ENCODE results near the gene PID1. TPM values are rescaled to one million over a fixed set of nuclear protein-coding genes. Genes with fewer than 3 reads are reported as not detected.

PID1 gene
- polyA plus RNA-seq, 4 donors, result 4.9 to 26.0 (median 14.6) TPM

- H3K9me3 ChIP-seq (ENCODE audit: control insufficient read depth in 2 of 2, insufficient read depth in 1 of 2, low read depth in 1 of 2, low read length in 1 of 2), result peaks cover 0 to 6% of the 10 kb centered on the region in 2 donors
- no peak overlapping the region for H3K27ac ChIP-seq (ENCODE audit: low read depth in 1 of 3, low read length in 2 of 3)
- H3K36me3 ChIP-seq (ENCODE audit: control insufficient read depth in 3 of 3, insufficient read depth in 2 of 3, low read depth in 1 of 3, low read length in 3 of 3), result no peaks in the 10 kb centered on the region
- H3K4me3 ChIP-seq (ENCODE audit: low read depth in 1 of 3, low read length in 3 of 3), result no peak overlapping the region
- H3K27me3 ChIP-seq (ENCODE audit: control insufficient read depth in 3 of 3, insufficient read depth in 3 of 3, low read length in 3 of 3), result no peaks in the 10 kb centered on the region
- DNase-seq (no peak), FAIRE-seq (no peak)
- H3K4me1 ChIP-seq (ENCODE audit: control insufficient read depth in 3 of 3, insufficient read depth in 2 of 3, low read depth in 1 of 3, low read length in 2 of 3), result peaks cover 0 to 15% (median 0%) of the 10 kb centered on the region in 3 donors
- 73 to 79% (median 77%) methylated on average over 6 of the region's 6 CpGs for WGBS, 3 donors
Observed at GRCh38 chr2:229132236-229132635, 138.9 kb downstream of the PID1 start.

GRCh38 chr2:229130522-229130921, 140.6 kb downstream of the PID1 start:
- DNase-seq (peak in 1 of 2 donors; percentile 37), FAIRE-seq (no peak)
- WGBS, 3 donors, result 43 to 46% (median 46%) methylated on average over 6 of the region's 6 CpGs
- no peak overlapping the region for H3K4me3 ChIP-seq (ENCODE audit: low read depth in 1 of 3, low read length in 3 of 3)
- H3K4me1 ChIP-seq (ENCODE audit: control insufficient read depth in 3 of 3, insufficient read depth in 2 of 3, low read depth in 1 of 3, low read length in 2 of 3), result peaks cover 0 to 15% (median 0%) of the 10 kb centered on the region in 3 donors
- H3K27ac ChIP-seq (ENCODE audit: low read depth in 1 of 3, low read length in 2 of 3), result peak overlapping the region in 1 of 3 donors; percentile 15
- H3K9me3 ChIP-seq (ENCODE audit: control insufficient read depth in 2 of 2, insufficient read depth in 1 of 2, low read depth in 1 of 2, low read length in 1 of 2), result no peaks in the 10 kb centered on the region
- H3K27me3 ChIP-seq (ENCODE audit: control insufficient read depth in 3 of 3, insufficient read depth in 3 of 3, low read length in 3 of 3), result no peaks in the 10 kb centered on the region
- no peaks in the 10 kb centered on the region for H3K36me3 ChIP-seq (ENCODE audit: control insufficient read depth in 3 of 3, insufficient read depth in 2 of 3, low read depth in 1 of 3, low read length in 3 of 3)

- Histone ChIP-seq H3K4me3 (ENCODE audit: low read depth in 1 of 3, low read length in 3 of 3) (no peak overlapping the region), H3K4me1 (ENCODE audit: control insufficient read depth in 3 of 3, insufficient read depth in 2 of 3, low read depth in 1 of 3, low read length in 2 of 3) (peaks cover 0 to 15% (median 0%) of the 10 kb centered on the region in 3 donors), H3K27ac (ENCODE audit: low read depth in 1 of 3, low read length in 2 of 3) (peak overlapping the region in 1 of 3 donors; percentile 73), H3K36me3 (ENCODE audit: control insufficient read depth in 3 of 3, insufficient read depth in 2 of 3, low read depth in 1 of 3, low read length in 3 of 3) (no peaks in the 10 kb centered on the region), H3K27me3 (ENCODE audit: control insufficient read depth in 3 of 3, insufficient read depth in 3 of 3, low read length in 3 of 3) (no peaks in the 10 kb centered on the region), H3K9me3 (ENCODE audit: control insufficient read depth in 2 of 2, insufficient read depth in 1 of 2, low read depth in 1 of 2, low read length in 1 of 2) (no peaks in the 10 kb centered on the region)
- peak; percentile 84 to 85 for DNase-seq
- no peak for FAIRE-seq
- 15 to 38% (median 35%) methylated on average over 12 of the region's 12 CpGs for WGBS, 3 donors
Observed at GRCh38 chr2:229129738-229130371, 141.2 kb downstream of the PID1 start.

- DNase-seq (no peak), FAIRE-seq (no peak)
- 70 to 83% (median 79%) methylated on average over 4 of the region's 4 CpGs for WGBS, 3 donors
- H3K36me3 ChIP-seq (ENCODE audit: control insufficient read depth in 3 of 3, insufficient read depth in 2 of 3, low read depth in 1 of 3, low read length in 3 of 3), result no peaks in the 10 kb centered on the region
- H3K27me3 ChIP-seq (ENCODE audit: control insufficient read depth in 3 of 3, insufficient read depth in 3 of 3, low read length in 3 of 3), result no peaks in the 10 kb centered on the region
- H3K27ac ChIP-seq (ENCODE audit: low read depth in 1 of 3, low read length in 2 of 3), result no peak overlapping the region
- no peak overlapping the region for H3K4me3 ChIP-seq (ENCODE audit: low read depth in 1 of 3, low read length in 3 of 3)
- no peaks in the 10 kb centered on the region for H3K9me3 ChIP-seq (ENCODE audit: control insufficient read depth in 2 of 2, insufficient read depth in 1 of 2, low read depth in 1 of 2, low read length in 1 of 2)
- peaks cover 0 to 15% (median 0%) of the 10 kb centered on the region in 3 donors for H3K4me1 ChIP-seq (ENCODE audit: control insufficient read depth in 3 of 3, insufficient read depth in 2 of 3, low read depth in 1 of 3, low read length in 2 of 3)
Observed at GRCh38 chr2:229127471-229127870, 143.6 kb downstream of the PID1 start.

GRCh38 chr2:229126066-229126465, 145.0 kb downstream of the PID1 start:
- Histone ChIP-seq H3K27ac (ENCODE audit: low read depth in 1 of 3, low read length in 2 of 3) (no peak overlapping the region), H3K4me3 (ENCODE audit: low read depth in 1 of 3, low read length in 3 of 3) (no peak overlapping the region), H3K27me3 (ENCODE audit: control insufficient read depth in 3 of 3, insufficient read depth in 3 of 3, low read length in 3 of 3) (no peaks in the 10 kb centered on the region), H3K36me3 (ENCODE audit: control insufficient read depth in 3 of 3, insufficient read depth in 2 of 3, low read depth in 1 of 3, low read length in 3 of 3) (no peaks in the 10 kb centered on the region), H3K4me1 (ENCODE audit: control insufficient read depth in 3 of 3, insufficient read depth in 2 of 3, low read depth in 1 of 3, low read length in 2 of 3) (peaks cover 0 to 15% (median 0%) of the 10 kb centered on the region in 3 donors), H3K9me3 (ENCODE audit: control insufficient read depth in 2 of 2, insufficient read depth in 1 of 2, low read depth in 1 of 2, low read length in 1 of 2) (no peaks in the 10 kb centered on the region)
- 83 to 94% (median 91%) methylated on average over 2 of the region's 2 CpGs for WGBS, 3 donors
- FAIRE-seq (no peak), DNase-seq (no peak)

- FAIRE-seq (no peak), DNase-seq (no peak)
- Histone ChIP-seq H3K27me3 (ENCODE audit: control insufficient read depth in 3 of 3, insufficient read depth in 3 of 3, low read length in 3 of 3) (no peaks in the 10 kb centered on the region), H3K4me1 (ENCODE audit: control insufficient read depth in 3 of 3, insufficient read depth in 2 of 3, low read depth in 1 of 3, low read length in 2 of 3) (no peaks in the 10 kb centered on the region), H3K27ac (ENCODE audit: low read depth in 1 of 3, low read length in 2 of 3) (no peak overlapping the region), H3K4me3 (ENCODE audit: low read depth in 1 of 3, low read length in 3 of 3) (no peak overlapping the region), H3K9me3 (ENCODE audit: control insufficient read depth in 2 of 2, insufficient read depth in 1 of 2, low read depth in 1 of 2, low read length in 1 of 2) (no peaks in the 10 kb centered on the region), H3K36me3 (ENCODE audit: control insufficient read depth in 3 of 3, insufficient read depth in 2 of 3, low read depth in 1 of 3, low read length in 3 of 3) (no peaks in the 10 kb centered on the region)
Observed at GRCh38 chr2:229124136-229124535, 147.0 kb downstream of the PID1 start.

GRCh38 chr2:229118927-229119326, 152.2 kb downstream of the PID1 start:
- Histone ChIP-seq H3K36me3 (ENCODE audit: control insufficient read depth in 3 of 3, insufficient read depth in 2 of 3, low read depth in 1 of 3, low read length in 3 of 3) (no peaks in the 10 kb centered on the region), H3K4me3 (ENCODE audit: low read depth in 1 of 3, low read length in 3 of 3) (no peak overlapping the region)
- FAIRE-seq, result no peak

GRCh38 chr2:229118336-229118735, 152.8 kb downstream of the PID1 start:
- no peaks in the 10 kb centered on the region for H3K36me3 ChIP-seq (ENCODE audit: control insufficient read depth in 3 of 3, insufficient read depth in 2 of 3, low read depth in 1 of 3, low read length in 3 of 3)
- H3K4me1 ChIP-seq (ENCODE audit: control insufficient read depth in 3 of 3, insufficient read depth in 2 of 3, low read depth in 1 of 3, low read length in 2 of 3), result no peaks in the 10 kb centered on the region
- no peaks in the 10 kb centered on the region for H3K27me3 ChIP-seq (ENCODE audit: control insufficient read depth in 3 of 3, insufficient read depth in 3 of 3, low read length in 3 of 3)
- FAIRE-seq, result no peak
- no peak overlapping the region for H3K4me3 ChIP-seq (ENCODE audit: low read depth in 1 of 3, low read length in 3 of 3)
- H3K9me3 ChIP-seq (ENCODE audit: control insufficient read depth in 2 of 2, insufficient read depth in 1 of 2, low read depth in 1 of 2, low read length in 1 of 2), result no peaks in the 10 kb centered on the region
- DNase-seq, result no peak
- 76 to 83% (median 78%) methylated on average over 4 of the region's 4 CpGs for WGBS, 3 donors
- no peak overlapping the region for H3K27ac ChIP-seq (ENCODE audit: low read depth in 1 of 3, low read length in 2 of 3)

More at GRCh38 chr2:229118927-229119326, 152.2 kb downstream of the PID1 start:
- H3K9me3 ChIP-seq (ENCODE audit: control insufficient read depth in 2 of 2, insufficient read depth in 1 of 2, low read depth in 1 of 2, low read length in 1 of 2), result no peaks in the 10 kb centered on the region
- no peaks in the 10 kb centered on the region for H3K4me1 ChIP-seq (ENCODE audit: control insufficient read depth in 3 of 3, insufficient read depth in 2 of 3, low read depth in 1 of 3, low read length in 2 of 3)
- H3K27me3 ChIP-seq (ENCODE audit: control insufficient read depth in 3 of 3, insufficient read depth in 3 of 3, low read length in 3 of 3), result no peaks in the 10 kb centered on the region
- no peak overlapping the region for H3K27ac ChIP-seq (ENCODE audit: low read depth in 1 of 3, low read length in 2 of 3)
- no peak for DNase-seq

GRCh38 chr2:229111744-229112143, 159.3 kb downstream of the PID1 start:
- Histone ChIP-seq H3K4me1 (ENCODE audit: control insufficient read depth in 3 of 3, insufficient read depth in 2 of 3, low read depth in 1 of 3, low read length in 2 of 3) (no peaks in the 10 kb centered on the region), H3K27me3 (ENCODE audit: control insufficient read depth in 3 of 3, insufficient read depth in 3 of 3, low read length in 3 of 3) (no peaks in the 10 kb centered on the region), H3K9me3 (ENCODE audit: control insufficient read depth in 2 of 2, insufficient read depth in 1 of 2, low read depth in 1 of 2, low read length in 1 of 2) (no peaks in the 10 kb centered on the region), H3K4me3 (ENCODE audit: low read depth in 1 of 3, low read length in 3 of 3) (no peak overlapping the region), H3K36me3 (ENCODE audit: control insufficient read depth in 3 of 3, insufficient read depth in 2 of 3, low read depth in 1 of 3, low read length in 3 of 3) (no peaks in the 10 kb centered on the region), H3K27ac (ENCODE audit: low read depth in 1 of 3, low read length in 2 of 3) (no peak overlapping the region)
- 69 to 73% (median 72%) methylated on average over 5 of the region's 5 CpGs for WGBS, 3 donors
- DNase-seq, result no peak
- no peak for FAIRE-seq
